HepG2 (cell line): ENCODE results near the gene CFL1.

Experiments
- CTCF ChIP-seq: sonication (generic); formaldehyde crosslinking; IDR thresholded peaks from 2 replicates; pipeline ENCODE4 v1.5.0; 2020; ENCODE audit warnings: mild to moderate bottlenecking, missing genetic modification reagents, moderate library complexity
- POLR2A ChIP-seq, 2 experiments: IDR thresholded peaks; 2 replicates each; pipeline ENCODE4 v1.6.1; 2011; ENCODE audit warnings: low read depth in 2 of 2, low read length in 2 of 2, mild to moderate bottlenecking in 1 of 2, moderate library complexity in 1 of 2; ENCODE audit not compliant: insufficient read depth in 1 of 2
- RBFOX2 ChIP-seq: fragments of 200-400 bp; formaldehyde crosslinking; IDR thresholded peaks from 2 replicates; pipeline ENCODE4 v1.6.1; 2017; ENCODE audit warnings: low read depth, mild to moderate bottlenecking, low read length

- TF ChIP-seq RBFOX2 (no peak), CTCF (CRISPR knock-in tag) (no peak), POLR2A (IDR thresholded peaks at IDR 0.05; ENCODE audit: insufficient read depth in 1 of 2, low read depth in 2 of 2, low read length in 2 of 2) (0 out of 4 replicates have a peak, but pooled peaks of 1 of the 2 experiments have one; percentile 37)
These were observed 14.8 kb upstream of the CFL1 start, which contains the start of gene EFEMP2 for GRCh38 chr11:65872586-65873317.
